Measurements from ENCODE around the gene DNAH14.
A peak's percentile ranks its signal among the peaks of the same experiment; 100 is the strongest.
"Not testable (repeated sequence)": the region's sequence is repeated elsewhere in the genome, so short reads cannot be mapped to it uniquely, and the experiment has no call there.

DNAH14 gene

DNA sequence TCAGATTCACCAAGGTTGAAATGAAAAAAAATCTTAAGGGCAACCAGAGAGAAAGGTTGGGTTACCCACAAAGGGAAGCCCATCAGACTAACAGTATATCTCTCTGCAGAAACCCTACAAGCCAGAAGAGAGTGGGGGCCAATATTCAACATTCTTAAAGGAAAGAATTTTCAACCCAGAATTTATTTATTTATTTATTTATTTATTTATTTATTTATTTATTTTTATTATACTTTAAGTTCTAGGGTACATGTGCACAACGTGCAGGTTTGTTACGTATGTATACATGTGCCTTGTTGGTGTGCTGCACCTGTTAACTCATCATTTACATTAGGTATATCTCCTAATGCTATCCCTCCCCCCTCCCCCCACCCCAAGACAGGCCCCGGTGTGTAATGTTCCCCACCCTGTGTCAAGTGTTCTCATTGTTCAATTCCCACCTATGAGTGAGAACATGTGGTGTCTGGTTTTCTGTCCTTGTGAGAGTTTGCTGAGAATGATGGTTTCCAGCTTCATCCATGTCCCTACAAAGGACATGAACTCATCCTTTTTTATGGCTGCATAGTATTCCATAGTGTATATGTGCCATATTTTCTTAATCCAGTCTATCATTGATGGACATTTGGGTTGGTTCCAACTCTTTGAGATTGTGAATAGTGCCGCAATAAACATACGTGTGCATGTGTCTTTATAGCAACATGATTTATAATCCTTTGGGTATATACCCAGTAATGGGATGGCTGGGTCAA lies 282.4 kb downstream of the DNAH14 start:
- not testable (repeated sequence) for H3K36me3 Mint-ChIP-seq (ENCODE audit: insufficient read depth); DNase-seq (ENCODE audit: low spot score in 2 of 2); H3K4me3 Mint-ChIP-seq; ATAC-seq (replicated peaks; ENCODE audit: extremely low read depth, poor library complexity, severe bottlenecking); H3K4me1 Mint-ChIP-seq; H3K27ac Mint-ChIP-seq (ENCODE audit: low read depth)
- peaks cover 16% of the 10 kb centered on the region for H3K9me3 Mint-ChIP-seq
- peaks cover 67% of the 10 kb centered on the region for H3K27me3 Mint-ChIP-seq

DNA sequence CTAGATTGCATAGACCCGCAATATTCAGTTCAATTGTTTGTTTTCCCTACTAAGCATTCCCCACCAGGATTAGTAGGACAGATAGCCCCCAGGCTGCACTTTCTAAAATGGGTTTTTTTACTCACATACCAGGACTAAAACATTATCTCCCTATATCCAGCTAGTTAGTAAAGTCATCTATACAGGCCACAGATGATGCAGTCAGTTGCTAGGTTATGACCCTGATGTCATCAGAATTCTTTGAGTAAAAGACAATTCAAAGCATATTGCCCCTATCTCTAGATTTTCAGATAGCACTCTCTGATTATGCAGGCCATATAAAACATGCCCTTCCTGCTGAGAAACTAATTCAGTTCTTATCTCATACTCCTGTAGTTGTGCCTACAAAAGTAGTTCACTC lies 294.8 kb downstream of the DNAH14 start:
- Mint-ChIP-seq H3K9me3 (peaks cover under 1% of the 10 kb centered on the region), H3K27ac (ENCODE audit: low read depth) (no peak overlapping the region), H3K4me1 (no peaks in the 10 kb centered on the region), H3K36me3 (ENCODE audit: insufficient read depth) (no peaks in the 10 kb centered on the region), H3K27me3 (peaks cover 41% of the 10 kb centered on the region), H3K4me3 (no peak overlapping the region)
- no peak for DNase-seq (ENCODE audit: low spot score in 2 of 2)
- no peak for ATAC-seq (replicated peaks; ENCODE audit: extremely low read depth, poor library complexity, severe bottlenecking)

GRCh38 chr1:225225681-225226080 lies 296.2 kb downstream of the DNAH14 start:
- Mint-ChIP-seq H3K27me3 (peaks cover 37% of the 10 kb centered on the region), H3K27ac (ENCODE audit: low read depth) (no peak overlapping the region), H3K4me3 (no peak overlapping the region), H3K9me3 (no peaks in the 10 kb centered on the region), H3K36me3 (ENCODE audit: insufficient read depth) (no peaks in the 10 kb centered on the region), H3K4me1 (no peaks in the 10 kb centered on the region)
- DNase-seq (ENCODE audit: low spot score in 2 of 2) (no peak), ATAC-seq (replicated peaks; ENCODE audit: extremely low read depth, poor library complexity, severe bottlenecking) (no peak)

GRCh38 chr1:225228871-225229303 lies 299.4 kb downstream of the DNAH14 start:
- no peak overlapping the region for H3K27ac Mint-ChIP-seq (ENCODE audit: low read depth)
- no peak overlapping the region for H3K4me3 Mint-ChIP-seq
- DNase-seq (ENCODE audit: low spot score in 2 of 2), result no peak
- no peaks in the 10 kb centered on the region for H3K4me1 Mint-ChIP-seq
- ATAC-seq (replicated peaks; ENCODE audit: extremely low read depth, poor library complexity, severe bottlenecking), result no peak
- H3K36me3 Mint-ChIP-seq (ENCODE audit: insufficient read depth), result no peaks in the 10 kb centered on the region
- no peaks in the 10 kb centered on the region for H3K9me3 Mint-ChIP-seq
- peaks cover 25% of the 10 kb centered on the region for H3K27me3 Mint-ChIP-seq

- H3K4me3 Mint-ChIP-seq; H3K36me3 Mint-ChIP-seq (ENCODE audit: insufficient read depth): not testable (repeated sequence)
These were observed 300.0 kb downstream of the DNAH14 start for GRCh38 chr1:225229429-225229828.

DNA sequence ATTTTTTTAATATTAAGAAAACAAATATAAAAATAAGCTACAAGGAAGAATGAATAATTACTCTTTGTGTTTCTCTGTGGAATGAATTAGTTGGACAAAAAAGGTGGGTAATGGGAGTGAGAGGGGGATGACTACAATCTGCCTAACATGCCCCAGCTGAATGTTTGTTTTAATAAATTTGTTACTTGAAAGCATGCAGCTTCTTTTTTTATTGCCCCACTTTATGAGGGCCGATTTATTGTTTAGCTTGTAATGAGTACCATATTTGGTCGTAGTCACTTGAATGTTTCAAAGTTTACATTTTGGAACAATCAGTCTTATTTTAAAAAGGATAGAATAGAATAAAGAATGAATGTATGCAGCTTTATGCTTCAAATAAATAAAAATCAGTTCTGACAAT lies 301.0 kb downstream of the DNAH14 start:
- ATAC-seq (replicated peaks; ENCODE audit: extremely low read depth, poor library complexity, severe bottlenecking) (no peak), DNase-seq (ENCODE audit: low spot score in 2 of 2) (no peak)
- H3K27me3 Mint-ChIP-seq, result peaks cover 18% of the 10 kb centered on the region
- H3K36me3 Mint-ChIP-seq (ENCODE audit: insufficient read depth), result no peaks in the 10 kb centered on the region
- no peaks in the 10 kb centered on the region for H3K9me3 Mint-ChIP-seq
- no peak overlapping the region for H3K27ac Mint-ChIP-seq (ENCODE audit: low read depth)
- H3K4me3 Mint-ChIP-seq, result no peak overlapping the region
- no peaks in the 10 kb centered on the region for H3K4me1 Mint-ChIP-seq

More at GRCh38 chr1:225229429-225229828, 300.0 kb downstream of the DNAH14 start:
- not testable (repeated sequence) for ATAC-seq (replicated peaks; ENCODE audit: extremely low read depth, poor library complexity, severe bottlenecking); H3K27ac Mint-ChIP-seq (ENCODE audit: low read depth); H3K9me3 Mint-ChIP-seq; DNase-seq (ENCODE audit: low spot score in 2 of 2); H3K4me1 Mint-ChIP-seq
- peaks cover 21% of the 10 kb centered on the region for H3K27me3 Mint-ChIP-seq

DNA sequence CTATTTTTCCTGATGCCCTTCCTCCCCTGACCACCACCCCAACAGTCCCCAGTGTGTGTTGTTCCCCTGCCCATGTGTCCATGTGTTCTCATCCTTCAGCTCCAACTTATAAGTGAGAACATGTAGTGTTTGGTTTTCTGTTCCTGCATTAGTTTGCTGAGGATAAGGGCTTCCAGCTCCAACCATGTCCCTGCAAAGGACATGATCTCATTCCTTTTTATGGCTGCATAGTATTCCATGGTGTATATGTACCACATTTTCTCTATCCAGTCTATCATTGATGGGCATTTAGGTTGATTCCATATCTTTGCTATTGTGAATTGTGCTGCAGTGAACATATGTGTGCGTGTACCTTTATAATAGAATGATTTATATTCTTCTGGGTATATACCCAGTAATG lies 303.5 kb downstream of the DNAH14 start:
- not testable (repeated sequence) for ATAC-seq (replicated peaks; ENCODE audit: extremely low read depth, poor library complexity, severe bottlenecking); H3K9me3 Mint-ChIP-seq; H3K4me1 Mint-ChIP-seq; DNase-seq (ENCODE audit: low spot score in 2 of 2); H3K36me3 Mint-ChIP-seq (ENCODE audit: insufficient read depth); H3K27ac Mint-ChIP-seq (ENCODE audit: low read depth); H3K4me3 Mint-ChIP-seq
- peaks cover 31% of the 10 kb centered on the region for H3K27me3 Mint-ChIP-seq

DNA sequence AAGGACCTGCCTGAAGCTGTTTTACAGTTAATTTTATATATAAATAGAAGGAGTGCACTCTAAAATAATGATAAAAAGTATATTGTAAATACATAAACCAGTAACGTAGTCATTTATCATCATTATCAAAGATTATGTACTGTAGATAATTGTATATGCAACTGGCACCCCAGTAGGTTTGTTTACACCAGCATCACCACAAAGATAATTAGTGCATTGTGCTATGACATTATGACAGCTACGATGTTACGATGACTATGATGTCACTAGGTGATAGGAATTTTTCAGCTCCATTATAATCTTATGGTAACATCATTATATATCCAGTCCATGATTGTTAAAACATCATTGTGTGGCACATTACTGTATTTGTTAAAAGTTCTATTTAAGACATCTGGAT lies 313.1 kb downstream of the DNAH14 start:
- ATAC-seq (replicated peaks; ENCODE audit: extremely low read depth, poor library complexity, severe bottlenecking), result no peak
- no peak for DNase-seq (ENCODE audit: low spot score in 2 of 2)
- H3K9me3 Mint-ChIP-seq, result no peaks in the 10 kb centered on the region
- no peaks in the 10 kb centered on the region for H3K4me1 Mint-ChIP-seq
- H3K4me3 Mint-ChIP-seq, result no peak overlapping the region
- H3K27ac Mint-ChIP-seq (ENCODE audit: low read depth), result no peak overlapping the region
- no peaks in the 10 kb centered on the region for H3K36me3 Mint-ChIP-seq (ENCODE audit: insufficient read depth)
- H3K27me3 Mint-ChIP-seq, result peaks cover 60% of the 10 kb centered on the region

GRCh38 chr1:225250432-225250831 lies 321.0 kb downstream of the DNAH14 start:
- DNase-seq (ENCODE audit: low spot score in 2 of 2), result no peak
- no peak overlapping the region for H3K4me3 Mint-ChIP-seq
- no peaks in the 10 kb centered on the region for H3K4me1 Mint-ChIP-seq
- no peak overlapping the region for H3K27ac Mint-ChIP-seq (ENCODE audit: low read depth)
- ATAC-seq (replicated peaks; ENCODE audit: extremely low read depth, poor library complexity, severe bottlenecking), result peak; percentile 32
- peaks cover 54% of the 10 kb centered on the region for H3K27me3 Mint-ChIP-seq
- no peaks in the 10 kb centered on the region for H3K36me3 Mint-ChIP-seq (ENCODE audit: insufficient read depth)
- H3K9me3 Mint-ChIP-seq, result no peaks in the 10 kb centered on the region

- Mint-ChIP-seq H3K9me3 (no peaks in the 10 kb centered on the region), H3K36me3 (ENCODE audit: insufficient read depth) (peaks cover 2% of the 10 kb centered on the region)
These were observed 323.7 kb downstream of the DNAH14 start for GRCh38 chr1:225253173-225253572.

DNA sequence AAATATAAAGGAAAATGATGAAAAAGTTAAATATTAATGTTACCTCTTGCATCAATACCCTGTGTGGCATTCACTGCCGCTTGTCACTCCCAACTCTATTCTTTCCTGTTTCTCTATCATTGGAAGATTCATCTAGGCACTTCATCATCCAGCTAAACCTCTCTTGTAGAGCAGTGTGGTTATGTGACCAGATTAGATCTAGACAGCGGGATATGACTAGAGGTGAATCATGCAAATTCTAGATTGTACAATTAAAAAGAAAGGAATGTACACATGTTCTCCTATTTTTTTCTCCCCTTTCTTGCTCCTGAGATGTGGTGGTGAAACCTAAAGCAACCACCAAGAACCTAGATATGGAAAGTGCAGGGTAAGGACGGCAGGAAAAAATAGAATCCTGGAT lies 324.3 kb downstream of the DNAH14 start:
- no peak for DNase-seq (ENCODE audit: low spot score in 2 of 2)
- no peaks in the 10 kb centered on the region for H3K9me3 Mint-ChIP-seq
- peaks cover 51% of the 10 kb centered on the region for H3K27me3 Mint-ChIP-seq
- no peak overlapping the region for H3K27ac Mint-ChIP-seq (ENCODE audit: low read depth)
- H3K36me3 Mint-ChIP-seq (ENCODE audit: insufficient read depth), result peaks cover 2% of the 10 kb centered on the region
- no peaks in the 10 kb centered on the region for H3K4me1 Mint-ChIP-seq
- no peak for ATAC-seq (replicated peaks; ENCODE audit: extremely low read depth, poor library complexity, severe bottlenecking)
- H3K4me3 Mint-ChIP-seq, result no peak overlapping the region

More at GRCh38 chr1:225253173-225253572, 323.7 kb downstream of the DNAH14 start:
- Mint-ChIP-seq H3K4me3 (no peak overlapping the region), H3K27me3 (peaks cover 51% of the 10 kb centered on the region), H3K27ac (ENCODE audit: low read depth) (no peak overlapping the region), H3K4me1 (no peaks in the 10 kb centered on the region)
- ATAC-seq (replicated peaks; ENCODE audit: extremely low read depth, poor library complexity, severe bottlenecking) (no peak), DNase-seq (ENCODE audit: low spot score in 2 of 2) (no peak)

- DNase-seq (ENCODE audit: low spot score in 2 of 2), result no peak
These were observed 325.2 kb downstream of the DNAH14 start for GRCh38 chr1:225254676-225255075.

GRCh38 chr1:225257081-225257480 lies 327.6 kb downstream of the DNAH14 start:
- Mint-ChIP-seq H3K27ac (ENCODE audit: low read depth) (no peak overlapping the region), H3K4me3 (no peak overlapping the region), H3K27me3 (peaks cover 51% of the 10 kb centered on the region), H3K4me1 (no peaks in the 10 kb centered on the region), H3K36me3 (ENCODE audit: insufficient read depth) (peaks cover 2% of the 10 kb centered on the region), H3K9me3 (no peaks in the 10 kb centered on the region)
- ATAC-seq (replicated peaks; ENCODE audit: extremely low read depth, poor library complexity, severe bottlenecking) (no peak), DNase-seq (ENCODE audit: low spot score in 2 of 2) (no peak)

More at GRCh38 chr1:225254676-225255075, 325.2 kb downstream of the DNAH14 start:
- H3K27me3 Mint-ChIP-seq, result peaks cover 51% of the 10 kb centered on the region
- H3K27ac Mint-ChIP-seq (ENCODE audit: low read depth), result no peak overlapping the region
- no peaks in the 10 kb centered on the region for H3K4me1 Mint-ChIP-seq
- H3K36me3 Mint-ChIP-seq (ENCODE audit: insufficient read depth), result peaks cover 2% of the 10 kb centered on the region
- H3K4me3 Mint-ChIP-seq, result no peak overlapping the region
- H3K9me3 Mint-ChIP-seq, result no peaks in the 10 kb centered on the region
- no peak for ATAC-seq (replicated peaks; ENCODE audit: extremely low read depth, poor library complexity, severe bottlenecking)

All from central memory CD8-positive, alpha-beta T cell (primary cell).